Nephron progenitor cell (in vitro differentiated cells): Measurements from ENCODE around the gene PGAP1.

Experiments used
- DNase-seq: peaks from one replicate; pipeline ENCODE4 v3.0.0; 2021
- H3K27ac Mint-ChIP-seq: 2 replicates; pipeline ENCODE4 v1.8.0; 2021; ENCODE audit warnings: mild to moderate bottlenecking, moderate library complexity, mixed read lengths
- H3K27me3 Mint-ChIP-seq: 2 replicates; pipeline ENCODE4 v1.8.0; 2021; ENCODE audit warnings: mild to moderate bottlenecking, low read depth, mixed read lengths; ENCODE audit not compliant: poor library complexity
- H3K36me3 Mint-ChIP-seq: 2 replicates; pipeline ENCODE4 v1.8.0; 2021; ENCODE audit warnings: low read depth, mixed read lengths
- H3K4me1 Mint-ChIP-seq: 2 replicates; pipeline ENCODE4 v1.8.0; 2021; ENCODE audit warnings: mixed read lengths
- H3K4me3 Mint-ChIP-seq: 2 replicates; pipeline ENCODE4 v1.8.0; 2021; ENCODE audit warnings: mild to moderate bottlenecking, moderate library complexity, mixed read lengths
- H3K9me3 Mint-ChIP-seq: 2 replicates; pipeline ENCODE4 v1.8.0; 2021; ENCODE audit warnings: mild to moderate bottlenecking, moderate library complexity, mixed read lengths
- TF ChIP-seq, protein P1 (sequence below): fragments of 200-600 bp; sonication (generic); IDR thresholded peaks from 2 replicates; pipeline ENCODE4 v1.5.0; 2021; ENCODE audit warnings: antibody characterized with exemption

The PGAP1 gene

GRCh38 chr2:196900843-196901242, 25.7 kb downstream of the PGAP1 start:
- Mint-ChIP-seq H3K27me3 (no peaks in the 10 kb centered on the region), H3K9me3 (no peaks in the 10 kb centered on the region), H3K4me3 (no peak overlapping the region), H3K4me1 (peaks cover 5% of the 10 kb centered on the region), H3K36me3 (peaks cover 66% of the 10 kb centered on the region), H3K27ac (no peak overlapping the region)
- DNase-seq, result no peak
- TF ChIP-seq, protein P1, sequence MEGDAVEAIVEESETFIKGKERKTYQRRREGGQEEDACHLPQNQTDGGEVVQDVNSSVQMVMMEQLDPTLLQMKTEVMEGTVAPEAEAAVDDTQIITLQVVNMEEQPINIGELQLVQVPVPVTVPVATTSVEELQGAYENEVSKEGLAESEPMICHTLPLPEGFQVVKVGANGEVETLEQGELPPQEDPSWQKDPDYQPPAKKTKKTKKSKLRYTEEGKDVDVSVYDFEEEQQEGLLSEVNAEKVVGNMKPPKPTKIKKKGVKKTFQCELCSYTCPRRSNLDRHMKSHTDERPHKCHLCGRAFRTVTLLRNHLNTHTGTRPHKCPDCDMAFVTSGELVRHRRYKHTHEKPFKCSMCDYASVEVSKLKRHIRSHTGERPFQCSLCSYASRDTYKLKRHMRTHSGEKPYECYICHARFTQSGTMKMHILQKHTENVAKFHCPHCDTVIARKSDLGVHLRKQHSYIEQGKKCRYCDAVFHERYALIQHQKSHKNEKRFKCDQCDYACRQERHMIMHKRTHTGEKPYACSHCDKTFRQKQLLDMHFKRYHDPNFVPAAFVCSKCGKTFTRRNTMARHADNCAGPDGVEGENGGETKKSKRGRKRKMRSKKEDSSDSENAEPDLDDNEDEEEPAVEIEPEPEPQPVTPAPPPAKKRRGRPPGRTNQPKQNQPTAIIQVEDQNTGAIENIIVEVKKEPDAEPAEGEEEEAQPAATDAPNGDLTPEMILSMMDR, result no peak

DNA sequence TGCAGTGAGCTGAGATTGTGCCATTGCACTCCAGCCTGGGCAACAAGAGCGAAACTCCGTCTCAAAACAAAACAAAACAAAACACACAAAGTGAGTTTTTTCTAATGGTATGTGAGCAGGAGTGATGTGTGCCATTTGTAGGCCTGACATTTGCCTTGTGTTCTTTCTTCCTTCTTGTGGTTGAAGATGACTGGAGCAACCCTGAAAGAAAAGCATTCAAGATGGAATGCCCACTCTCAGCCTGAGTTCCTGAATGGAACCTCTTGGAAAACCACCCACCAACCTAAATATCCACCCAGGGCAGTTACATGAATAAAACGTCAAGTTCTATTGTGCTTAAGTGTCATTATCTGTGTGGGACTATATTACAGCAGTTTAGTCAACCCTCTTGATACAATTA, 26.5 kb downstream of the PGAP1 start:
- H3K27ac Mint-ChIP-seq, result no peak overlapping the region
- peaks cover 75% of the 10 kb centered on the region for H3K36me3 Mint-ChIP-seq
- H3K4me3 Mint-ChIP-seq, result no peak overlapping the region

DNA sequence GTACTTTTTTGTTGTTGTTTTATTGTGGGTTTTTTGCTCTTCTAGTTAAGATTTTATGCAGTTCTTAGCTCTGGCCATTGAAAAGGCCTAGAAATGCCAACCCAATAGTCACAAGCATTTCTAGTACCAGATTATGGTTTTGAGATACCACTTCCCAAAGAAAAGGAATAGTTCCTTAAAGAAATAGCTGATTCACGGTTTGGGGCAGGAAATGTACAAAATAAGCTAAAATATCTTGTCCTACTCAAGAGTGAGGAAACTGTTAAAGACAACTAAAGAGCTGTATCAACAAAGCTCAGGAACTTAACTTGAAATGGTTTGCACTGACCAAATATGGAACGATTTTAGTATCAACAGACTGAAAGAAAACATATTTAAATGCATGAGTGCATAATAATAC, 35.4 kb downstream of the PGAP1 start:
- Mint-ChIP-seq H3K27ac (no peak overlapping the region), H3K4me1 (no peaks in the 10 kb centered on the region), H3K36me3 (peaks cover 73% of the 10 kb centered on the region), H3K27me3 (no peaks in the 10 kb centered on the region), H3K9me3 (no peaks in the 10 kb centered on the region), H3K4me3 (no peak overlapping the region)
- DNase-seq, result no peak
- TF ChIP-seq, protein P1, result no peak

More for the DNA sequence above, 26.5 kb downstream of the PGAP1 start:
- Mint-ChIP-seq H3K9me3 (no peaks in the 10 kb centered on the region), H3K4me1 (no peaks in the 10 kb centered on the region), H3K27me3 (no peaks in the 10 kb centered on the region)
- DNase-seq, result no peak
- TF ChIP-seq, protein P1, result no peak

- Mint-ChIP-seq H3K4me3 (no peak overlapping the region), H3K9me3 (peaks cover 6% of the 10 kb centered on the region), H3K36me3 (peaks cover 74% of the 10 kb centered on the region), H3K27me3 (no peaks in the 10 kb centered on the region), H3K27ac (peak overlapping the region; percentile 66), H3K4me1 (no peaks in the 10 kb centered on the region)
- DNase-seq, result no peak
- TF ChIP-seq, protein P1, result no peak
Observed at GRCh38 chr2:196887431-196887830, 39.1 kb downstream of the PGAP1 start.

- no peak for DNase-seq
- TF ChIP-seq, protein P1, result no peak
- Mint-ChIP-seq H3K4me1 (no peaks in the 10 kb centered on the region), H3K9me3 (peaks cover 22% of the 10 kb centered on the region), H3K4me3 (no peak overlapping the region), H3K27me3 (no peaks in the 10 kb centered on the region), H3K27ac (no peak overlapping the region), H3K36me3 (peaks cover 83% of the 10 kb centered on the region)
Observed at GRCh38 chr2:196884368-196884767, 42.1 kb downstream of the PGAP1 start.

DNA sequence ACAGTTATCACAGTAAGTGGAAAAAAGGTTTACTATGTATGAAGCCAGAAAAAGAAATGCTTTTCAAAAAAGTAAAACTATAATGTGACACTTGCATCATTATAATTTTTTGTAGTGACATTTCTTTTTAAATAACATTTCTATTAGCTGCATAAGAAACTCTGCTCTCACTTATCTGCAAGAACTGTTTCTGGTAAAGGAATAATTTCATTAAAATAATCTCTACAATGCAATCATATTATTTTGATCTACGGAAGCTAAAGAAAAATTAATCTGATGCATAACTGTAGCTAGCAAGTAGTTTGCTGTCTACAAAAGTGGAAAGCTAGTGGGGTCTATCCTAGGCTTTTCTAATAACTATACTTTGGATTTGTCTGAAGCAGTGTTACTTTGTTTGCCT, 50.1 kb downstream of the PGAP1 start:
- DNase-seq, result no peak
- H3K4me3 Mint-ChIP-seq, result no peak overlapping the region

More for the DNA sequence above, 50.1 kb downstream of the PGAP1 start:
- peaks cover 6% of the 10 kb centered on the region for H3K9me3 Mint-ChIP-seq
- no peaks in the 10 kb centered on the region for H3K27me3 Mint-ChIP-seq
- H3K36me3 Mint-ChIP-seq, result peaks cover 51% of the 10 kb centered on the region
- no peak overlapping the region for H3K27ac Mint-ChIP-seq
- H3K4me1 Mint-ChIP-seq, result no peaks in the 10 kb centered on the region
- TF ChIP-seq, protein P1, result no peak
